NCI-H146 treated with DMSO at 0.1 percent for 48 hours (cell line): ENCODE data around the gene ITPA.
A peak's percentile ranks its signal among the peaks of the same experiment; 100 is the strongest.

Experiments used
- DNase-seq: peaks from one replicate; lab custom pipeline; 2025; ENCODE audit not compliant: unreplicated experiment; lab: John Stamatoyannopoulos, UW

Gene ITPA

GRCh38 chr20:3243718-3244358 is 34.5 kb downstream of the ITPA start:
- DNase-seq: no peak

- no peak for DNase-seq
These were observed 35.3 kb downstream of the ITPA start for GRCh38 chr20:3244613-3245012.

GRCh38 chr20:3245156-3245555 is 35.9 kb downstream of the ITPA start:
- no peak for DNase-seq

- DNase-seq: no peak
These were observed 36.4 kb downstream of the ITPA start for GRCh38 chr20:3245711-3246110.

GRCh38 chr20:3246682-3247081 is 37.4 kb downstream of the ITPA start:
- no peak for DNase-seq

- DNase-seq: no peak
These were observed 38.3 kb downstream of the ITPA start for GRCh38 chr20:3247638-3248037.

GRCh38 chr20:3248167-3248992 is 39.1 kb downstream of the ITPA start:
- peak; percentile 40 for DNase-seq

GRCh38 chr20:3248993-3249347 is 39.7 kb downstream of the ITPA start:
- DNase-seq: no peak

GRCh38 chr20:3250091-3250504 is 40.8 kb downstream of the ITPA start:
- no peak for DNase-seq

- no peak for DNase-seq
These were observed 42.5 kb downstream of the ITPA start for GRCh38 chr20:3251806-3252205.

GRCh38 chr20:3255728-3256127 is 46.4 kb downstream of the ITPA start:
- no peak for DNase-seq

GRCh38 chr20:3258429-3258828 is 49.1 kb downstream of the ITPA start:
- no peak for DNase-seq

GRCh38 chr20:3262566-3262965 is 53.3 kb downstream of the ITPA start:
- no peak for DNase-seq

- DNase-seq: no peak
These were observed 60.8 kb downstream of the ITPA start for GRCh38 chr20:3270051-3270450.

- DNase-seq: no peak
These were observed 64.1 kb downstream of the ITPA start for GRCh38 chr20:3273371-3273770.
